Activated CD4-positive, alpha-beta memory T cell treated with anti-CD3 and anti-CD28 coated beads for 36 hours (primary cell): ENCODE results near the gene PPP2R5A. TPM values are rescaled to one million over a fixed set of nuclear protein-coding genes. Genes with fewer than 3 reads are reported as not detected.
A peak's percentile ranks its signal among the peaks of the same experiment; 100 is the strongest.

Experiments used
- CTCF ChIA-PET: fragments of 350-600 bp; sonication (Branson Sonifier 250); formaldehyde crosslinking; loops from one replicate; lab custom pipeline; 2021; ENCODE audit warnings: antibody characterized with exemption, inconsistent platforms; lab: Charles Lee
- POLR2A ChIA-PET: fragments of 350-600 bp; sonication (Branson Sonifier 250); formaldehyde crosslinking; loops from one replicate; lab custom pipeline; 2021; ENCODE audit warnings: antibody characterized with exemption; lab: Charles Lee
- DNase-seq: peaks from one replicate; pipeline ENCODE4 v3.0.0-alpha.2; 2020
- H3K27ac Mint-ChIP-seq: one replicate; pipeline ENCODE4 v1.8.0; 2021; ENCODE audit warnings: mixed read lengths
- H3K27me3 Mint-ChIP-seq: one replicate; pipeline ENCODE4 v1.8.0; 2021; ENCODE audit warnings: mixed read lengths
- H3K36me3 Mint-ChIP-seq: one replicate; pipeline ENCODE4 v1.8.0; 2021; ENCODE audit warnings: mixed read lengths
- H3K4me1 Mint-ChIP-seq: one replicate; pipeline ENCODE4 v1.8.0; 2021; ENCODE audit warnings: low read depth, mixed read lengths
- H3K4me3 Mint-ChIP-seq: one replicate; pipeline ENCODE4 v1.8.0; 2021; ENCODE audit warnings: mild to moderate bottlenecking, mixed read lengths
- H3K9me3 Mint-ChIP-seq: one replicate; pipeline ENCODE4 v1.8.0; 2021; ENCODE audit warnings: mixed read lengths
- intact Hi-C: fragments of 100-400 bp; cut with micrococcal nuclease; formaldehyde crosslinking; loops from one replicate; pipeline ENCODE4 v1.15.1; 2023
- total RNA-seq, 2 experiments: library from RNA; stranded (reverse); gene quantifications; one replicate each; pipeline ENCODE4 v1.2.3, GENCODE V29; 2021

The PPP2R5A gene
- 10 to 100 TPM; 38.6 to 40.4 TPM for total RNA-seq

- Mint-ChIP-seq H3K4me3 (peak within 1 kb of the TSS; percentile 92), H3K9me3 (no peaks in the 10 kb centered on the region), H3K36me3 (peaks cover 7% of the 10 kb centered on the region), H3K27me3 (no peaks in the 10 kb centered on the region), H3K4me1 (peaks cover 31% of the 10 kb centered on the region), H3K27ac (peak within 1 kb of the TSS; percentile 93)
- ChIA-PET CTCF (interaction anchor here (0.7 to 3.4 kb wide), 13 partner anchors 10 to 604 kb away, joined by 3 to 21 read pairs (median 4); partner anchors contain the start of genes DTL and INTS7), POLR2A (interaction anchor here (0.5 to 1.8 kb wide), 10 partner anchors 10 to 249 kb away, joined by 3 to 14 read pairs (median 4); partner anchors contain the start of genes DTL and INTS7)
- DNase-seq: peak; percentile 99
- intact Hi-C loops: loop anchor here (1.0 to 10.0 kb wide), 12 partner anchors 24 to 706 kb away; partner anchors contain the start of genes DTL, INTS7, LPGAT1 and PACC1
These were observed at the start of gene PPP2R5A for GRCh38 chr1:212284744-212285684. Gene PPP2R5A, plus strand, starts transcription at chr1:212285410. Its CDS starts 701 bp downstream, at chr1:212286111.

GRCh38 chr1:212235857-212236256 lies 49.4 kb upstream of the PPP2R5A start:
- no peaks in the 10 kb centered on the region for H3K27me3 Mint-ChIP-seq

GRCh38 chr1:212236664-212237220 lies 48.5 kb upstream of the PPP2R5A start:
- intact Hi-C loops: no loop called here
- ChIA-PET CTCF (interaction anchor here (0.6 to 2.2 kb wide), 3 partner anchors 48 to 746 kb away, joined by 3 to 8 read pairs (median 3); no protein-coding TSS in a partner anchor), POLR2A (no interaction called here)
- Mint-ChIP-seq H3K4me1 (peaks cover 32% of the 10 kb centered on the region), H3K36me3 (no peaks in the 10 kb centered on the region), H3K27ac (no peak overlapping the region), H3K27me3 (no peaks in the 10 kb centered on the region), H3K9me3 (no peaks in the 10 kb centered on the region), H3K4me3 (no peak overlapping the region)
- no peak for DNase-seq

More at GRCh38 chr1:212235857-212236256, 49.4 kb upstream of the PPP2R5A start:
- H3K27ac Mint-ChIP-seq: no peak overlapping the region
- DNase-seq: no peak
- ChIA-PET POLR2A (no interaction called here), CTCF (interaction anchor here (2.2 kb wide), 1 partner anchor 49 kb away, joined by 8 read pairs; no protein-coding TSS in a partner anchor)
- H3K9me3 Mint-ChIP-seq: no peaks in the 10 kb centered on the region
- intact Hi-C loops: no loop called here
- peaks cover 32% of the 10 kb centered on the region for H3K4me1 Mint-ChIP-seq
- H3K36me3 Mint-ChIP-seq: no peaks in the 10 kb centered on the region
- H3K4me3 Mint-ChIP-seq: no peak overlapping the region

- H3K4me3 Mint-ChIP-seq: no peak overlapping the region
- H3K4me1 Mint-ChIP-seq: peaks cover 32% of the 10 kb centered on the region
- ChIA-PET CTCF (interaction anchor here (2.2 kb wide), 1 partner anchor 47 kb away, joined by 8 read pairs; no protein-coding TSS in a partner anchor), POLR2A (no interaction called here)
- no peak overlapping the region for H3K27ac Mint-ChIP-seq
- no peaks in the 10 kb centered on the region for H3K9me3 Mint-ChIP-seq
- H3K36me3 Mint-ChIP-seq: no peaks in the 10 kb centered on the region
- DNase-seq: peak; percentile 29
- intact Hi-C loops: no loop called here
- no peaks in the 10 kb centered on the region for H3K27me3 Mint-ChIP-seq
These were observed 47.6 kb upstream of the PPP2R5A start for GRCh38 chr1:212237651-212238050.

- H3K27me3 Mint-ChIP-seq: no peaks in the 10 kb centered on the region
- no peaks in the 10 kb centered on the region for H3K36me3 Mint-ChIP-seq
- no peak for DNase-seq
- H3K4me1 Mint-ChIP-seq: peaks cover 29% of the 10 kb centered on the region
- ChIA-PET CTCF (interaction anchor here (0.6 kb wide), 1 partner anchor 22 kb away, joined by 3 read pairs; no protein-coding TSS in a partner anchor), POLR2A (no interaction called here)
- intact Hi-C loops: no loop called here
- H3K4me3 Mint-ChIP-seq: no peak overlapping the region
- H3K9me3 Mint-ChIP-seq: no peaks in the 10 kb centered on the region
- no peak overlapping the region for H3K27ac Mint-ChIP-seq
These were observed 46.7 kb upstream of the PPP2R5A start for GRCh38 chr1:212238552-212238951.

- POLR2A ChIA-PET: interaction anchor here (1.4 kb wide), 1 partner anchor 45 kb away, joined by 4 read pairs; no protein-coding TSS in a partner anchor
- Mint-ChIP-seq H3K4me3 (no peak overlapping the region), H3K4me1 (peaks cover 11% of the 10 kb centered on the region), H3K27ac (no peak overlapping the region), H3K27me3 (no peaks in the 10 kb centered on the region), H3K9me3 (no peaks in the 10 kb centered on the region), H3K36me3 (no peaks in the 10 kb centered on the region)
- intact Hi-C loops: no loop called here
- CTCF ChIA-PET: no interaction called here
- no peak for DNase-seq
These were observed 43.7 kb upstream of the PPP2R5A start for GRCh38 chr1:212241501-212241900.

GRCh38 chr1:212241957-212242287 lies 43.3 kb upstream of the PPP2R5A start:
- ChIA-PET CTCF (no interaction called here), POLR2A (interaction anchor here (1.4 kb wide), 1 partner anchor 44 kb away, joined by 4 read pairs; no protein-coding TSS in a partner anchor)
- H3K27me3 Mint-ChIP-seq: no peaks in the 10 kb centered on the region
- H3K9me3 Mint-ChIP-seq: no peaks in the 10 kb centered on the region
- H3K4me1 Mint-ChIP-seq: peaks cover 11% of the 10 kb centered on the region
- H3K36me3 Mint-ChIP-seq: no peaks in the 10 kb centered on the region
- no peak overlapping the region for H3K27ac Mint-ChIP-seq
- intact Hi-C loops: no loop called here
- H3K4me3 Mint-ChIP-seq: no peak overlapping the region
- DNase-seq: no peak

GRCh38 chr1:212242288-212242984 lies 42.8 kb upstream of the PPP2R5A start:
- H3K4me3 Mint-ChIP-seq: no peak overlapping the region

GRCh38 chr1:212242985-212243308 lies 42.3 kb upstream of the PPP2R5A start:
- Mint-ChIP-seq H3K27me3 (no peaks in the 10 kb centered on the region), H3K36me3 (no peaks in the 10 kb centered on the region), H3K4me3 (no peak overlapping the region), H3K9me3 (no peaks in the 10 kb centered on the region), H3K4me1 (peaks cover 7% of the 10 kb centered on the region), H3K27ac (no peak overlapping the region)
- POLR2A ChIA-PET: interaction anchor here (0.5 kb wide), 1 partner anchor 1792 kb away, joined by 4 read pairs; no protein-coding TSS in a partner anchor
- no peak for DNase-seq
- intact Hi-C loops: no loop called here
- CTCF ChIA-PET: no interaction called here

More at GRCh38 chr1:212242288-212242984, 42.8 kb upstream of the PPP2R5A start:
- Mint-ChIP-seq H3K27me3 (no peaks in the 10 kb centered on the region), H3K4me1 (peaks cover 10% of the 10 kb centered on the region), H3K9me3 (no peaks in the 10 kb centered on the region), H3K36me3 (no peaks in the 10 kb centered on the region), H3K27ac (no peak overlapping the region)
- intact Hi-C loops: no loop called here
- DNase-seq: no peak
- ChIA-PET POLR2A (interaction anchor here (0.5 to 1.4 kb wide), 2 partner anchors 44 to 1791 kb away, joined by 4 read pairs; no protein-coding TSS in a partner anchor), CTCF (no interaction called here)

- Mint-ChIP-seq H3K27me3 (no peaks in the 10 kb centered on the region), H3K36me3 (no peaks in the 10 kb centered on the region), H3K4me3 (no peak overlapping the region), H3K27ac (no peak overlapping the region), H3K4me1 (no peaks in the 10 kb centered on the region), H3K9me3 (no peaks in the 10 kb centered on the region)
- CTCF ChIA-PET: no interaction called here
- intact Hi-C loops: no loop called here
- POLR2A ChIA-PET: no interaction called here
- DNase-seq: no peak
These were observed 40.8 kb upstream of the PPP2R5A start for GRCh38 chr1:212244441-212244840.

GRCh38 chr1:212247179-212247721 lies 38.0 kb upstream of the PPP2R5A start:
- Mint-ChIP-seq H3K4me1 (peaks cover 9% of the 10 kb centered on the region), H3K27ac (no peak overlapping the region), H3K27me3 (no peaks in the 10 kb centered on the region), H3K9me3 (no peaks in the 10 kb centered on the region), H3K36me3 (no peaks in the 10 kb centered on the region), H3K4me3 (no peak overlapping the region)
- POLR2A ChIA-PET: no interaction called here
- intact Hi-C loops: no loop called here
- CTCF ChIA-PET: interaction anchor here (1.3 kb wide), 1 partner anchor 176 kb away, joined by 3 read pairs; no protein-coding TSS in a partner anchor
- no peak for DNase-seq
